G401 (cell line): Measurements from ENCODE around the gene ZNF174. TPM values are rescaled to one million over a fixed set of nuclear protein-coding genes. Genes with fewer than 3 reads are reported as not detected.

ENCODE experiments used
- DNase-seq: peaks from one replicate; pipeline ENCODE4 v3.0.0-alpha.2; 2015; ENCODE audit warnings: low spot score
- in situ Hi-C: cut with HindIII; loops from 2 replicates; pipeline ENCODE4 v1.10.0; 2016; ENCODE audit warnings: low sequenced_read_pairs, mixed read lengths
- total RNA-seq: library from RNA; depleted of rRNA; stranded (reverse); fragments of >200 nt; shearing (Covaris generic); gene quantifications from 2 replicates; pipeline ENCODE4 v1.2.3, GENCODE V29; 2014; rRNA removed

Gene ZNF174
- total RNA-seq, 1 experiment from 2014 or later: 20.0 TPM

- in situ Hi-C loops: no loop called here
Observed at GRCh38 chr16:3434373-3434772, 33.4 kb downstream of the ZNF174 start.

GRCh38 chr16:3439637-3440036 is 38.6 kb downstream of the ZNF174 start:
- no peak for DNase-seq
- in situ Hi-C loops: no loop called here

More at GRCh38 chr16:3434373-3434772, 33.4 kb downstream of the ZNF174 start:
- DNase-seq: no peak

GRCh38 chr16:3443108-3444031 is 42.4 kb downstream of the ZNF174 start, which contains the start of the genes NAA60 and ZNF597:
TSS of gene NAA60 (plus strand) at chr16:3443680. CDS start at chr16:3476228, 32,548 bp downstream.
TSS of gene ZNF597 (minus strand) at chr16:3443504. CDS start at chr16:3443153, 351 bp downstream.
- in situ Hi-C loops: no loop called here
- peak; percentile 95 for DNase-seq

GRCh38 chr16:3444032-3444388 is 43.0 kb downstream of the ZNF174 start:
- no peak for DNase-seq
- in situ Hi-C loops: no loop called here

- DNase-seq: no peak
- in situ Hi-C loops: no loop called here
Observed at GRCh38 chr16:3454093-3454492, 53.1 kb downstream of the ZNF174 start.

- in situ Hi-C loops: no loop called here
- DNase-seq: no peak
Observed at GRCh38 chr16:3454631-3455147, 53.7 kb downstream of the ZNF174 start.

- in situ Hi-C loops: no loop called here
- DNase-seq: peak; percentile 91
Observed at GRCh38 chr16:3457434-3458252, 56.6 kb downstream of the ZNF174 start.

- in situ Hi-C loops: no loop called here
- DNase-seq: peak; percentile 37
Observed at GRCh38 chr16:3458278-3458851, 57.4 kb downstream of the ZNF174 start.

GRCh38 chr16:3458852-3459361 is 57.9 kb downstream of the ZNF174 start:
- in situ Hi-C loops: no loop called here
- DNase-seq: no peak

Other genes starting within 250 kb of the ZNF174 start
- not detected in 2 replicates for gene OR1F1, start 213.0 kb upstream of the ZNF174 start, total RNA-seq
- gene ZNF200, start 166.1 kb upstream of the ZNF174 start, total RNA-seq: 9.8 and 10.1 TPM in 2 replicates
- gene MEFV, start 144.6 kb upstream of the ZNF174 start, total RNA-seq: not detected in 2 replicates
- gene ZNF263, start 117.7 kb upstream of the ZNF174 start, total RNA-seq: 87.5 and 117 TPM in 2 replicates
- gene TIGD7, start 95.8 kb upstream of the ZNF174 start, total RNA-seq: 6.5 and 11.8 TPM in 2 replicates
- 23.0 and 25.4 TPM in 2 replicates for gene ZNF75A, start 95.7 kb upstream of the ZNF174 start, total RNA-seq
- not detected in 2 replicates for gene OR2C1, start 45.3 kb upstream of the ZNF174 start, total RNA-seq
- gene ZSCAN32, start 211 bp upstream of the ZNF174 start, total RNA-seq: 30.4 and 31.3 TPM in 2 replicates
- 0.18 and 0.61 TPM in 2 replicates for gene ZNF597, start 42.3 kb downstream of the ZNF174 start, total RNA-seq
- gene NAA60, start 42.5 kb downstream of the ZNF174 start, total RNA-seq: 5.2 and 35.3 TPM in 2 replicates
- not detected in 2 replicates for gene C16orf90, start 94.3 kb downstream of the ZNF174 start, total RNA-seq
- 15.6 and 24.5 TPM in 2 replicates for gene CLUAP1, start 99.8 kb downstream of the ZNF174 start, total RNA-seq
- gene NLRC3, start 176.2 kb downstream of the ZNF174 start, total RNA-seq: 0.12 TPM in 1 of 2 replicates, not detected in the other
- 4.8 and 5.9 TPM in 2 replicates for gene SLX4, start 210.4 kb downstream of the ZNF174 start, total RNA-seq